ENCODE measurements around the gene MCOLN2.
"Not testable (repeated sequence)": the region's sequence is repeated elsewhere in the genome, so short reads cannot be mapped to it uniquely, and the experiment has no call there.

MCOLN2 gene

GRCh38 chr1:84996846-84997666 is at the start of gene MCOLN2:
TSS of gene MCOLN2 (minus strand) at chr1:84997113. CDS start at chr1:84996872, 241 bp downstream.
- in situ Hi-C loops (cut with HindIII; ENCODE audit: low sequenced_read_pairs): no loop called here

- in situ Hi-C loops (cut with HindIII; ENCODE audit: low sequenced_read_pairs): no loop called here
Observed at GRCh38 chr1:85042413-85042812, 45.5 kb upstream of the MCOLN2 start.

GRCh38 chr1:85041793-85042192 is 44.9 kb upstream of the MCOLN2 start:
- in situ Hi-C loops (cut with HindIII; ENCODE audit: low sequenced_read_pairs): no loop called here

GRCh38 chr1:85033221-85033620 is 36.3 kb upstream of the MCOLN2 start:
- in situ Hi-C loops (cut with HindIII; ENCODE audit: low sequenced_read_pairs): no loop called here

- in situ Hi-C loops (cut with HindIII; ENCODE audit: low sequenced_read_pairs): no loop called here
Observed at GRCh38 chr1:85030536-85030935, 33.6 kb upstream of the MCOLN2 start.

GRCh38 chr1:85028151-85028550 is 31.2 kb upstream of the MCOLN2 start:
- in situ Hi-C loops (cut with HindIII; ENCODE audit: low sequenced_read_pairs): no loop called here

- in situ Hi-C loops (cut with HindIII; ENCODE audit: low sequenced_read_pairs): no loop called here
Observed at GRCh38 chr1:85027242-85027983, 30.5 kb upstream of the MCOLN2 start.

- in situ Hi-C loops (cut with HindIII; ENCODE audit: low sequenced_read_pairs): no loop called here
Observed at GRCh38 chr1:85025940-85026339, 29.0 kb upstream of the MCOLN2 start.

- in situ Hi-C loops (cut with HindIII; ENCODE audit: low sequenced_read_pairs): no loop called here
Observed at GRCh38 chr1:85024736-85025135, 27.8 kb upstream of the MCOLN2 start.

GRCh38 chr1:85022700-85023099 is 25.8 kb upstream of the MCOLN2 start:
- in situ Hi-C loops (cut with HindIII; ENCODE audit: low sequenced_read_pairs): no loop called here

GRCh38 chr1:85019994-85020393 is 23.1 kb upstream of the MCOLN2 start:
- in situ Hi-C loops (cut with HindIII; ENCODE audit: low sequenced_read_pairs): no loop called here

GRCh38 chr1:85015826-85016225 is 18.9 kb upstream of the MCOLN2 start:
- in situ Hi-C loops (cut with HindIII; ENCODE audit: low sequenced_read_pairs): no loop called here

- in situ Hi-C loops (cut with HindIII; ENCODE audit: low sequenced_read_pairs): not testable (repeated sequence)
Observed at GRCh38 chr1:85005641-85006040, 8.7 kb upstream of the MCOLN2 start.

GRCh38 chr1:85001742-85002141 is 4.8 kb upstream of the MCOLN2 start:
- in situ Hi-C loops (cut with HindIII; ENCODE audit: low sequenced_read_pairs): no loop called here

GRCh38 chr1:84998642-84999280 is 1.8 kb upstream of the MCOLN2 start:
- in situ Hi-C loops (cut with HindIII; ENCODE audit: low sequenced_read_pairs): no loop called here

GRCh38 chr1:84997667-84998600 is 1.0 kb upstream of the MCOLN2 start:
- in situ Hi-C loops (cut with HindIII; ENCODE audit: low sequenced_read_pairs): no loop called here

GRCh38 chr1:84995484-84996334 is 1.2 kb downstream of the MCOLN2 start:
- in situ Hi-C loops (cut with HindIII; ENCODE audit: low sequenced_read_pairs): no loop called here

- in situ Hi-C loops (cut with HindIII; ENCODE audit: low sequenced_read_pairs): no loop called here
Observed at GRCh38 chr1:84991097-84991920, 5.6 kb downstream of the MCOLN2 start.

- in situ Hi-C loops (cut with HindIII; ENCODE audit: low sequenced_read_pairs): no loop called here
Observed at GRCh38 chr1:84988588-84988987, 8.3 kb downstream of the MCOLN2 start.
